ENCODE data around the gene REG1A.

Gene REG1A

DNA sequence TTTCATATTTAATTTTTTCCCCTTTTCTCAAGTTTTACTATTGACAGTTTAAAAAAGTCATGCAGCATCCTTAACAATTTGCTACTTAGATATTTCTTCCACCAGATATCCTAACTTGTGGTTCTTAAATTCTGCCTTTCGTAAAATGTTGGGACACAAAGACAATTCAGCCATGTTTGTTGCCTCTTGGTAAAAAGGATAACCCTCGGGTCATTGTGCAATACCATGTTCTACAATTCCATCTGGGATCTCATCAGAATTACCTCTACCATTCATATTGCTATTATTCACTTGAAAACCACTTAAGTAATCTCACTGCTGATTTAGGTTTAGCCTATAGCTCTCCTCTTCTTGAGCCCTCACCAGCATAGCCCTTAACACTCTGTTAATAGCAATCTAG lies 19.3 kb upstream of the REG1A start:
- no peak for DNase-seq (ENCODE audit: low read depth, low spot score)
- TF ChIP-seq, protein P1, sequence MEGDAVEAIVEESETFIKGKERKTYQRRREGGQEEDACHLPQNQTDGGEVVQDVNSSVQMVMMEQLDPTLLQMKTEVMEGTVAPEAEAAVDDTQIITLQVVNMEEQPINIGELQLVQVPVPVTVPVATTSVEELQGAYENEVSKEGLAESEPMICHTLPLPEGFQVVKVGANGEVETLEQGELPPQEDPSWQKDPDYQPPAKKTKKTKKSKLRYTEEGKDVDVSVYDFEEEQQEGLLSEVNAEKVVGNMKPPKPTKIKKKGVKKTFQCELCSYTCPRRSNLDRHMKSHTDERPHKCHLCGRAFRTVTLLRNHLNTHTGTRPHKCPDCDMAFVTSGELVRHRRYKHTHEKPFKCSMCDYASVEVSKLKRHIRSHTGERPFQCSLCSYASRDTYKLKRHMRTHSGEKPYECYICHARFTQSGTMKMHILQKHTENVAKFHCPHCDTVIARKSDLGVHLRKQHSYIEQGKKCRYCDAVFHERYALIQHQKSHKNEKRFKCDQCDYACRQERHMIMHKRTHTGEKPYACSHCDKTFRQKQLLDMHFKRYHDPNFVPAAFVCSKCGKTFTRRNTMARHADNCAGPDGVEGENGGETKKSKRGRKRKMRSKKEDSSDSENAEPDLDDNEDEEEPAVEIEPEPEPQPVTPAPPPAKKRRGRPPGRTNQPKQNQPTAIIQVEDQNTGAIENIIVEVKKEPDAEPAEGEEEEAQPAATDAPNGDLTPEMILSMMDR (IDR thresholded peaks at IDR 0.05; ENCODE audit: low read depth, low read length) = no peak
- in situ Hi-C loops (cut with HindIII; ENCODE audit: low sequenced_read_pairs) = no loop called here
- H3K4me3 ChIP-seq (ENCODE audit: low read depth, low read length) = no peak overlapping the region

DNA sequence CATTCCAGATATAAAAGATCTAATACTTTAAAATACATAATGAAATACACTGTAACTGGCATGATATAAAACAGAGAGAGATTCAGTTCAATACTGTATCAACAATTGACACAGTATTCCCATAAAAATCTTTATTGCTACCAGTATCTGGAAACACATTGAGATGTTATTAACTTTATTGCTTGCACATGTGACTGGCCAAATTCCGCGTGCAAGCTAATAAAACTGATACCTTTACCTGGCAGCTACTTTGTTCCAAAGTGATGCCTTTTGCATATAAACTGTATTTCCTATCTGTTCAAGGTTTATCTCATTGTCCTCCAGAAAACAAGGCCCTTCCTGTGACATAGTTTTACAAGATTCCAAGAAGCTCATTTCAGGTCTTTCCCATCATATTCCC lies 17.1 kb upstream of the REG1A start:
- TF ChIP-seq, protein P1 (IDR thresholded peaks at IDR 0.05; ENCODE audit: low read depth, low read length) = no peak
- in situ Hi-C loops (cut with HindIII; ENCODE audit: low sequenced_read_pairs) = no loop called here
- no peak for DNase-seq (ENCODE audit: low read depth, low spot score)
- no peak overlapping the region for H3K4me3 ChIP-seq (ENCODE audit: low read depth, low read length)

- H3K4me3 ChIP-seq (ENCODE audit: low read depth, low read length) = no peak overlapping the region
- TF ChIP-seq, protein P1 (IDR thresholded peaks at IDR 0.05; ENCODE audit: low read depth, low read length) = no peak
- DNase-seq (ENCODE audit: low read depth, low spot score) = no peak
- in situ Hi-C loops (cut with HindIII; ENCODE audit: low sequenced_read_pairs) = no loop called here
Measured at GRCh38 chr2:79105259-79105658, 15.0 kb upstream of the REG1A start.

GRCh38 chr2:79112269-79112668 lies 8.0 kb upstream of the REG1A start:
- TF ChIP-seq, protein P1 (IDR thresholded peaks at IDR 0.05; ENCODE audit: low read depth, low read length) = no peak
- H3K4me3 ChIP-seq (ENCODE audit: low read depth, low read length) = no peak overlapping the region
- in situ Hi-C loops (cut with HindIII; ENCODE audit: low sequenced_read_pairs) = no loop called here
- no peak for DNase-seq (ENCODE audit: low read depth, low spot score)

DNA sequence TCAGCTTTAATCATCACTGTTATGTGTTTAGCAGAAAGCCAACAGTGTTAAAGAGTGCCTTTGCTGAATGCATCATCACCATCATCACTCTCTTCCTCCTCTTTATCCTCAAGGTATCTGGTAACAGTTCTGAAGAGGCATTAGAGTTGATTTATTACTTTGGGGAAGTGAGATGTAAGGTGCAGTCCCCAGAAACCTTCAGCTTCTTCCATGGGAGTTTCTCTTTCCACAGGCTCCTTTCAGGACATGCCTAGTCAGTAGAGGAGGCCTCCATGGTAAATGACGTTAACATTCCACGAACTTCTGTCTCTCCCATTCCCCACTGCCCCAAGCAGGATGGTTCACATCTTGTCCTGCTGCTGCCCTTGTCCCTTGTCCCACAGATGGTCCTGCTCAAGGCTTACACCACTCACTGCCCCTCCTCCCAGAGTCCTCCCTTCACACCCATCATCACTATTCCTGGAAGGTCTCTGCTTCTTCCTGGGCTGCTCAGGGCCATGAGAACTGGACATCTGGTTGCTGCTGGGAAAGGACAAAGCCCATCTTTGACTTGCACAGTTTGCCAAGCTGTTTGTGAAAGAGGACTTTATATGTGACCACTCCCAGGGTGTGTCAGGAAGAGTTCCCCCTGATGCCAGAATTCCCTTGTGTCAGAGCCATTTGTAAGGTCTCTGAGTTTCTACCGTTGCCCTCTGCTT lies 5.3 kb upstream of the REG1A start:
- in situ Hi-C loops (cut with HindIII; ENCODE audit: low sequenced_read_pairs) = no loop called here
- no peak for DNase-seq (ENCODE audit: low read depth, low spot score)
- TF ChIP-seq, protein P1 (IDR thresholded peaks at IDR 0.05; ENCODE audit: low read depth, low read length) = no peak
- H3K4me3 ChIP-seq (ENCODE audit: low read depth, low read length) = no peak overlapping the region

- no peak overlapping the region for H3K4me3 ChIP-seq (ENCODE audit: low read depth, low read length)
- in situ Hi-C loops (cut with HindIII; ENCODE audit: low sequenced_read_pairs) = no loop called here
- TF ChIP-seq, protein P1 (IDR thresholded peaks at IDR 0.05; ENCODE audit: low read depth, low read length) = no peak
- DNase-seq (ENCODE audit: low read depth, low spot score) = no peak
Measured at GRCh38 chr2:79116997-79117928, 3.0 kb upstream of the REG1A start.

All from astrocyte of the spinal cord (primary cell).